ENCODE results near the gene RIPOR3. TPM values are rescaled to one million over a fixed set of nuclear protein-coding genes. Genes with fewer than 3 reads are reported as not detected.
"Not testable (repeated sequence)": the region's sequence is repeated elsewhere in the genome, so short reads cannot be mapped to it uniquely, and the experiment has no call there.

Gene RIPOR3
- total RNA-seq, 2 experiments from 2014 or later: not detected

DNA sequence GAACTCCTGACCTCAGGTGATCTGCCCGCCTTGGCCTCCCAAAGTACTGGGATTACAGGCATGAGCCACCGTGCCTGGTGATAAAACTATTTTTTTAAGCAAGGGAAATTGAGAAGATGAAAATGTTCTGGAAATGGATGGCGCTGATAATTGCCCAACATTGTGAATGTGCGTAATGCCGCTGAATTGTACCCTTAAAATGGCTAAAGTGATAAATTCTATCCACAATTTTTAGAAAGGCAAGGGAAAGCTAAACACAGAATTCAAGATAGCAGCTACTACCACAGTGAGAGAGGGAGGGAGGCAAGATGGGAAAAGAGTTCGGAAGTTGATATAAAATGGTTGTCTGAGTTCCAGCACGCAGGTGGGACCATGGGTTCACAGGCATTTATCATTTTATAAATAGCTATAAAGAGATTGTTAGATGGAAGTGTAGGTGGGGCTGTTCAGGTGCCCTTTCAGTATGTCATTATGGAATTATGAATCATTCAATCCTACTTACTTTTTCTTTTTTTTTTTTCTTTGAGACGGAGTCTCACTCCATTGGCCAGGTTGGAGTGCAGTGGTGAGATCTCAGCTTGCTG, 8.3 kb downstream of the RIPOR3 start:
- Mint-ChIP-seq H3K27ac (no peak overlapping the region), H3K36me3 (ENCODE audit: low read depth) (no peaks in the 10 kb centered on the region), H3K9me3 (ENCODE audit: low read depth) (no peaks in the 10 kb centered on the region), H3K4me1 (no peaks in the 10 kb centered on the region), H3K4me3 (no peak overlapping the region), H3K27me3 (peaks cover 3% of the 10 kb centered on the region)
- CTCF ChIA-PET: interaction anchor here (0.7 kb wide), 1 partner anchor 154 kb away, joined by 4 read pairs; no protein-coding TSS in a partner anchor
- no peak for DNase-seq
- intact Hi-C loops (cut with DNase I, micrococcal nuclease): no loop called here
- ATAC-seq: no peak
- POLR2A ChIA-PET: no interaction called here

DNA sequence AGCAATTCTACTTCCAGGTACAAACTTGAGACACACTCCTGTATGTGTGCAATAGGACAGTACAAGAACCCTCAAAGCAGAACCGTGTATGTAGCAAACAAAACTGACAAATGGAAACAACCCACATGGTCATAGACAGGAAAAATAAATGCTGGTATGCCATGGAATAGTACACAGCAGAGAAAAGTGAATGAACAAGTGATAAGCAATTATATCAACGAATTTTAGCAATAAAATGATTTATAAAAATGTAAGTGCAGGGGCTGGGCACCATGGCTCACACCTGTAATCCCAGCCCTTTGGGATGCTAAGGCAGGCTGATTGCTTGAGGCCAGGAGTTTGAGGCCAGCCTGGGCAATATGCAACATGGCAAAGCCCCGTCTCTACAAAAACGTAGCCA, 9.3 kb downstream of the RIPOR3 start:
- ATAC-seq (no peak), DNase-seq (no peak)
- no peak overlapping the region for H3K27ac Mint-ChIP-seq
- CTCF ChIA-PET: no interaction called here
- POLR2A ChIA-PET: no interaction called here
- no peaks in the 10 kb centered on the region for H3K9me3 Mint-ChIP-seq (ENCODE audit: low read depth)
- H3K4me3 Mint-ChIP-seq: no peak overlapping the region
- no peaks in the 10 kb centered on the region for H3K36me3 Mint-ChIP-seq (ENCODE audit: low read depth)
- no peaks in the 10 kb centered on the region for H3K4me1 Mint-ChIP-seq
- intact Hi-C loops (cut with DNase I, micrococcal nuclease): no loop called here
- H3K27me3 Mint-ChIP-seq: no peaks in the 10 kb centered on the region

DNA sequence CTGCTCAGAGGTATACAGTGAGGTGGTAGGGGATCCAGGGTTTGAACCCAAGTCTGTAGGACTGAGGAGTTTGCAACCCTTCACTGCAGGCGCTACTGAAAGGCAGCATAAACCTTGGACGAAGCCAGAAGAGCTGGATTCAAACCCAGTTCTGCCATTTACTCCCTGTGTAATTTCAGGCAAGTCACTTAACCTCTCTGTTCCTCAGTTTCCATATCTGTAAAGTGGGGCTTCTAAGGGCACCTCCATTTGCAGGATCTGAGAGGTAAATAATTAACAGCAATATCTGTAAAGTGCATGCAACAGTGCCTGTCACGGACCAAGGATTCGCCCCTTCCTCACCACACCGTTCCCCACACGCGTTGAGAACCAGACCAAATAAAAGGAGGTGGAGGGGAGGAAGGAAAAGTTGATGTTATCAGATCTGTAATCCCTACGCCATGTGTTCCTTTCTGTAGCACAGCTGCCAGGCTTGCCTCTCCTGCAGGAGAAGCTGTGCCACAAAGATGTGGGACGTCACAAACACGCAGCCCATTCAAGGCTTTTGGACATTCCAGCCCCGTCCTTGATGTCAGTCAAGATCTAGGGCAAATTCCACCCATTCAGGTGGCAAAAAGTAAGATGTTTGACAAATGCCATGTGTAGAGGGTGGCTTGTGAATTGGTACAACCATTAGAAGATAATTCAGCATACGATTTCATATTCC, 9.8 kb downstream of the RIPOR3 start:
- intact Hi-C loops (cut with DNase I, micrococcal nuclease): no loop called here
- H3K4me3 Mint-ChIP-seq: no peak overlapping the region
- H3K27ac Mint-ChIP-seq: no peak overlapping the region
- H3K27me3 Mint-ChIP-seq: no peaks in the 10 kb centered on the region
- DNase-seq: no peak
- POLR2A ChIA-PET: no interaction called here
- H3K4me1 Mint-ChIP-seq: no peaks in the 10 kb centered on the region
- no peaks in the 10 kb centered on the region for H3K36me3 Mint-ChIP-seq (ENCODE audit: low read depth)
- H3K9me3 Mint-ChIP-seq (ENCODE audit: low read depth): no peaks in the 10 kb centered on the region
- CTCF ChIA-PET: no interaction called here
- no peak for ATAC-seq

DNA sequence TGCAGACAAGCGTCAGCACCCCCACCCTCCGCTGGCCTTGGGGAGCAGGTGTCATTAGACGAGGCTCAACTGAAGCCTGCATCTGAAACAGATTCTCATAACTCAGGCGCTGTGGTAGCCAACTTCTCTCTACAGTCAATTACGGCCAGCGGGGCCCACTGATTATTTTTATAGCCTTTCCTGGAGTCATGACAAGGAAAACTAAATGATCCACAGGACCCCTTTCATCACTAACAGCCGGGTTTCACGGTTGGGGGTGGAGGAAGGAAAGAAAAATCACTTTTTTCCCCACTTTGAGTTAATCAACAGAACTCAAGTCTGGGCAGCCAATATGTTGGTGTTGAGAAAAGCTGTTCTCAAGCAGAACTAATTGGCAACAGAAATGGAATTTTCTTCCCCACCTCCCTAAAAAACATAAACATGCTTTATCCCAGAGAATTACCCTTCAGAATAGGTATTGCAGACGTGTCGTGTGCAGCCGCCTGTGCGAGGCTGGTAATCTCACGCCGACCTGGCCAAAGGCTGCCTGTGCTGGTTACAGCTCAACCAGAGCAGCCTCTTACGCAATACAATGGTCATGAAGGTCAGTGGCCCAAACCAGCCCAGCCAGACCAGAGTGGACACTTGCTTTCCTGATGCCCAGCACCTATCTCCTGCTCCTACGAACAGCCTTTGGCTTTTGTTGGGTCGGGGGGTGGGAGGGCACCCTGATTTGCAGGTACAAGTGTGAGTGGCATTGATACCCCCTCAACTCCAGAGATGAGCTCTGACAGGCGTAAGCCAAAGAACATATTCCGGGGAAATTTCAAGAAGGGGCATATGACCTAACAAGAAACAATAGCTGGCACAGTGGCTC, 11.0 kb downstream of the RIPOR3 start:
- ChIA-PET CTCF (no interaction called here), POLR2A (no interaction called here)
- no peak overlapping the region for H3K4me3 Mint-ChIP-seq
- ATAC-seq (no peak), DNase-seq (no peak)
- intact Hi-C loops (cut with DNase I, micrococcal nuclease): no loop called here
- H3K4me1 Mint-ChIP-seq: no peaks in the 10 kb centered on the region
- no peak overlapping the region for H3K27ac Mint-ChIP-seq
- H3K27me3 Mint-ChIP-seq: no peaks in the 10 kb centered on the region
- H3K9me3 Mint-ChIP-seq (ENCODE audit: low read depth): no peaks in the 10 kb centered on the region
- no peaks in the 10 kb centered on the region for H3K36me3 Mint-ChIP-seq (ENCODE audit: low read depth)

DNA sequence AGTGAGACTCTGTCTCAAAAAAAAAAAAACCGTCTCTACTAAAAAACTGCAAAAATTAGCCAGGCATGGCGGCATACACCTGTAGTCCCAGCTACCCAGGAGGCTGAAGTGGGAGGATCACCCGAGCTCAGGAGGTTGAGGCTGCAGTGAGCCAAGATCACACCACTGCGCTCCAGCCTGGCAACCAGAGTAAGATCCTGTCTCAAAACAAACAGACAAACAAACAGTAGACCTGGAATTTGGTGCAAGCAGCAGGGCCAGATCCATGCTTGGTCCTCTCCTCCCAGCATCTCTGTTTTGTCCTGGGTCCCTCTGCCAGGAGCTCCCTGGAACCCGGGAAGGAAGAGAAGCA, 11.6 kb downstream of the RIPOR3 start:
- CTCF ChIA-PET: no interaction called here

DNA sequence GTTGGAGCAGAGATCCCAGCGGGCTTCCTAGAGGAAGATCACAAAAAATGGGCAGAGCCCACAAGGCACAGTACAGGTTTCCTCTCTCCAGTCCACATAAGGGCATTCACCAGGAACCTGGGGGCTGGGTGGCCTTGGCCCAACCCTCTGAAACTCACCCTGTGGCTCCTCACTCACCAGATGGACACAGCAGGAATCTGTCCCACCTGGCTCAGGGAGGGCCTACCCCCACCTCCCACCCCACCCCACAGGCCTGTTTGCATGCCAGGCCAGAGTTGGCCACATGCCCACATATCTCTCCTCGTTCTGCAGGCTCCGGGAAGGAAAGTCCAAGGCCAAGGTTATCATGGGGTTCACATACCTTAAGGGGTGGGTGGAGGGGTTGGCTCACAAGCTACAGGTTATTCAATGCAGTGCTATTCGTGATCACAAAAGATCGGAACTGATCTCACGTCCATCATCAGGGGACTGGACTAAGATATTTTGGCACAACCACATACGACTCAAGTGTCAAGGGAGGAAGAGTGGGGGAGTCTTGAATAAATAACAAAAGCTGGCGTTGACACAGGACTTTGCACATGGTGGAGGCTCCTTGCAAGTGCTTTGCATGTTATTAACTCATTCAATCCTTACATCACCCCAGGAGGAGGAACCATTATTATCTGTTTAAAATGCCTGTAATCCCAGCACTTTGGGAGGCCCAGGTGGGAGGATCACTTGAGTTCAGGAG, 13.0 kb downstream of the RIPOR3 start:
- no peaks in the 10 kb centered on the region for H3K4me1 Mint-ChIP-seq
- H3K9me3 Mint-ChIP-seq (ENCODE audit: low read depth): no peaks in the 10 kb centered on the region
- no peak overlapping the region for H3K27ac Mint-ChIP-seq
- ChIA-PET CTCF (no interaction called here), POLR2A (no interaction called here)
- H3K4me3 Mint-ChIP-seq: no peak overlapping the region
- intact Hi-C loops (cut with DNase I, micrococcal nuclease): no loop called here
- DNase-seq (no peak), ATAC-seq (no peak)
- no peaks in the 10 kb centered on the region for H3K27me3 Mint-ChIP-seq
- H3K36me3 Mint-ChIP-seq (ENCODE audit: low read depth): no peaks in the 10 kb centered on the region

More for the DNA sequence above, 11.6 kb downstream of the RIPOR3 start:
- H3K27ac Mint-ChIP-seq: no peak overlapping the region
- H3K27me3 Mint-ChIP-seq: no peaks in the 10 kb centered on the region
- ATAC-seq: no peak
- intact Hi-C loops (cut with DNase I, micrococcal nuclease): no loop called here
- no peak overlapping the region for H3K4me3 Mint-ChIP-seq
- no peaks in the 10 kb centered on the region for H3K4me1 Mint-ChIP-seq
- POLR2A ChIA-PET: no interaction called here
- no peaks in the 10 kb centered on the region for H3K9me3 Mint-ChIP-seq (ENCODE audit: low read depth)
- no peak for DNase-seq
- no peaks in the 10 kb centered on the region for H3K36me3 Mint-ChIP-seq (ENCODE audit: low read depth)

DNA sequence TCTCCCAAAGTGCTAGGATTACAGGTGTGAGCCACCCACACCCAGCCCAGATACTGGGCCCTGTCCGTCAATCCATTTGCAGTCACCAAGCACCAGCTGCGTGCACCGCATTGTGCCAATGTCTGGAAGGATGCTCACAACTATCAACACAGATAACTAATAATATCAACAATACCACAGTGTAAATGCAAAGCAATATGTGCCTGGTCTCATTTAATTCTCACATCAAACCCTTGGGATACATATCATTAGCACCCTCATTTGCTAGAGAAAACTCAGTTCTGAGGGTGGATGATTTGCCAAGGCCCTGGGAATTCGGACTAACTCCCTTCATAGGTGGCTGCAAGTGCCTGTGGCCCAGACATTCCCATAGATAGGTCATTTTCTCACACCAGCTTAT, 14.5 kb downstream of the RIPOR3 start:
- DNase-seq (no peak), ATAC-seq (no peak)
- H3K27me3 Mint-ChIP-seq: no peaks in the 10 kb centered on the region
- no peaks in the 10 kb centered on the region for H3K36me3 Mint-ChIP-seq (ENCODE audit: low read depth)
- CTCF ChIA-PET: interaction anchor here (0.7 kb wide), 1 partner anchor 47 kb away, joined by 3 read pairs; no protein-coding TSS in a partner anchor
- no peak overlapping the region for H3K4me3 Mint-ChIP-seq
- H3K27ac Mint-ChIP-seq: no peak overlapping the region
- POLR2A ChIA-PET: no interaction called here
- intact Hi-C loops (cut with DNase I, micrococcal nuclease): no loop called here
- H3K4me1 Mint-ChIP-seq: no peaks in the 10 kb centered on the region
- no peaks in the 10 kb centered on the region for H3K9me3 Mint-ChIP-seq (ENCODE audit: low read depth)

DNA sequence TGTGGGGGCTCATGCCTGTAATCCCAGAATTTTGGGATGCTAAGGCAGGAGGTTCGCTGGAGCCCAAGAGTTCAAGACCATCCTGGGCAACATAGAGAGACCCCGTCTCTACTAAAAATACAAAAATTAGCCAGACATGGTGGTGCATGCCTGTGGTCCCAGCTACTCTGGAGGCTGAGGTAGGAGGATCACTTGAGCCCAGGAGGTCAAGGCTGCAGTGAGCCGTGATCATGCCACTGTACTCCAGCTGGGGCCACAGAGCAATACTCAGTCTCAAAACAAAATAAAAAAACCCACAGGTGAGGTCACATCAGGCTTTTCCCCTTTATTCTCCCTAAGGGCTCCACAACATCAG, 15.0 kb downstream of the RIPOR3 start:
- H3K36me3 Mint-ChIP-seq (ENCODE audit: low read depth); CTCF ChIA-PET; POLR2A ChIA-PET; H3K9me3 Mint-ChIP-seq (ENCODE audit: low read depth); H3K4me3 Mint-ChIP-seq; intact Hi-C loops (cut with DNase I, micrococcal nuclease); DNase-seq; ATAC-seq; H3K27me3 Mint-ChIP-seq; H3K27ac Mint-ChIP-seq; H3K4me1 Mint-ChIP-seq: not testable (repeated sequence)

DNA sequence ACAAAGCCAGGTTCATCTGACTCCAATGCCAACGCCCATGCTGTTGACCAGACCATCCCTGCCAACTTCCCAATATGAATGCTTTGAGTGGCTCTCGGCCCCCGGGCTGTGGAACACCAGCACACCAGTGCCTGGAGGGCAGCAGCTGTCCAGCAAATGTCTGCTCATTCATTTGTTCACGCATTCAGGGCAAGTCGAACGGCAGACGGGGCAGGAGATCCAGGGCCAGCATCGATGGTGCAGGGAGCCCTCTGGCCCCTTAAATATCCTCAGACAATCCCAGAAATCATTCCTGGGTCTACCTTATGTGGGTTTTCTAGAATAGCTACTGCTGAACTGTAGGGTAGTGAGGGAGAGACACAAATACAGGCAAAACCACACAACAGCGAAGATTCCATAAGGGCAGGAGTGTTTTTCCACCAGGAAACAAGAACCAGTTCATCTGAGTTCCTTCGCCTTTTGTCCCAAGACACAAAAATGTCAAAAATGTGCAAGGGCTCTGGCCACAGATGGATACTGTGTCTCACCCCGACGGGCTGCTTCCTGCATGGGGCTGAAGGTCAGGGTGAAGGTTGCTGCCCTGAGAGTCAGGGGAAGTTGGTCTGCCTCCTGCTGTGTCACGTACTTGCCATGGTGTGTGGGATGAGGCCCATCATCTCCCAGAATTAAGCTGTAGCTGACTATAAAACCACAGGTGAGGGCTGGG, 15.5 kb downstream of the RIPOR3 start:
- ATAC-seq: no peak
- intact Hi-C loops (cut with DNase I, micrococcal nuclease): no loop called here
- Mint-ChIP-seq H3K27ac (no peak overlapping the region), H3K4me1 (no peaks in the 10 kb centered on the region), H3K9me3 (ENCODE audit: low read depth) (no peaks in the 10 kb centered on the region), H3K27me3 (no peaks in the 10 kb centered on the region), H3K4me3 (no peak overlapping the region), H3K36me3 (ENCODE audit: low read depth) (no peaks in the 10 kb centered on the region)
- POLR2A ChIA-PET: no interaction called here
- CTCF ChIA-PET: no interaction called here
- DNase-seq: no peak

DNA sequence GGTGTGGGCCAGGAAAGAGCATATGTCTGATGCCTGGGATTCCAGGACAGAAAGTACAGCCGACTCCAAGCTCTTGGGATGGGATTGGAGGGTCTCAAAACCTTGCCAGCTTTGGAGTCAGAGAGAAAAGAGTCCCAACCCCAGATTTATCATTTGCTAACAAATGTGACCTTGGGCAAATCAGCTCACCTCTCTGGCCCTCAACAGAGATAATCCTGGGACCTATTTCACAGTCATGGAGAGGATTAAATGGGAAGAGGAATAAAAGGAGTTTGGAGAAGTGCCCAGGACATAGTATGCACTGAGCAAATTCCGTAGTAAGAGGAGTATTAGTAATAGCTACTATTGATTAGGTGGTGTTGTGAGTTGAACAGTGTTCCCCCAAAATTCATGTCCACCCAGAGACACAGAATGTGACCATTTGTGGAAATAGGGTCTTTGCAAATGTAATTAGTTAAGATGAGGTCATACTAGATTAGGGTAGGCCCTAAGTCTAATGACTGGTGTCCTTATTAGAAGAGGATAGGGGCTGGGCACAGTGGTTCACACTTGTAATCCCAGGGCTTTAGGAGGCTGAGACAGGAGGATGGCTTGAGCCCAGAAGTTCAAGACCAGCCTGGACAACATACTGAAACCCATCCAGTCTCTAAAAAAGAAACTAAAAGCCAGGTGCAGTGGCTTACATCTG, 17.1 kb downstream of the RIPOR3 start:
- Mint-ChIP-seq H3K36me3 (ENCODE audit: low read depth) (no peaks in the 10 kb centered on the region), H3K9me3 (ENCODE audit: low read depth) (no peaks in the 10 kb centered on the region), H3K4me1 (no peaks in the 10 kb centered on the region), H3K27ac (no peak overlapping the region), H3K27me3 (no peaks in the 10 kb centered on the region), H3K4me3 (no peak overlapping the region)
- DNase-seq (no peak), ATAC-seq (no peak)
- ChIA-PET CTCF (no interaction called here), POLR2A (no interaction called here)
- intact Hi-C loops (cut with DNase I, micrococcal nuclease): no loop called here
